HL-60 (cell line): ENCODE measurements around the gene CAB39L.

Experiments used
- DNase-seq, 2 experiments: peaks; one replicate each; pipeline ENCODE4 v3.0.0-alpha.2; 2010 to 2020; ENCODE audit warnings: low read depth in 1 of 2, low spot score in 1 of 2
- H3K27ac ChIP-seq: fragments of 250-450 bp; sonication (Bioruptor Pico); replicated peaks from 2 replicates; pipeline ENCODE4 v1.5.1; 2020; ENCODE audit warnings: mild to moderate bottlenecking, moderate library complexity
- H3K27me3 ChIP-seq: fragments of 250-450 bp; sonication (Bioruptor Pico); 2 replicates; pipeline ENCODE4 v1.5.1; 2021; ENCODE audit warnings: mild to moderate bottlenecking, moderate library complexity; ENCODE audit not compliant: insufficient read depth, poor library complexity, severe bottlenecking
- H3K4me3 ChIP-seq: replicated peaks from 2 replicates; pipeline ENCODE4 v1.5.1; 2011; ENCODE audit warnings: mild to moderate bottlenecking, control low read depth, low read length; ENCODE audit not compliant: insufficient read depth
- GABPA ChIP-seq: IDR thresholded peaks from 2 replicates; pipeline ENCODE4 v1.6.1; 2012; ENCODE audit warnings: low read depth
- POLR2AphosphoS5 ChIP-seq: IDR thresholded peaks from 2 replicates; pipeline ENCODE4 v1.6.1; 2012; ENCODE audit warnings: low read depth
- SPI1 ChIP-seq: IDR thresholded peaks from 2 replicates; pipeline ENCODE4 v1.6.1; 2012; ENCODE audit warnings: low read depth, mild to moderate bottlenecking, borderline replicate concordance
- TF ChIP-seq, protein P1 (sequence below): IDR thresholded peaks from one replicate; pipeline ENCODE4 v1.5.1; 2011; ENCODE audit warnings: low read length, control low read depth, inconsistent platforms; ENCODE audit not compliant: insufficient read depth
- TF ChIP-seq, protein P2 (sequence below): IDR thresholded peaks from 2 replicates; pipeline ENCODE4 v1.6.1; 2012; ENCODE audit warnings: low read depth; ENCODE audit not compliant: insufficient replicate concordance

The CAB39L gene

DNA sequence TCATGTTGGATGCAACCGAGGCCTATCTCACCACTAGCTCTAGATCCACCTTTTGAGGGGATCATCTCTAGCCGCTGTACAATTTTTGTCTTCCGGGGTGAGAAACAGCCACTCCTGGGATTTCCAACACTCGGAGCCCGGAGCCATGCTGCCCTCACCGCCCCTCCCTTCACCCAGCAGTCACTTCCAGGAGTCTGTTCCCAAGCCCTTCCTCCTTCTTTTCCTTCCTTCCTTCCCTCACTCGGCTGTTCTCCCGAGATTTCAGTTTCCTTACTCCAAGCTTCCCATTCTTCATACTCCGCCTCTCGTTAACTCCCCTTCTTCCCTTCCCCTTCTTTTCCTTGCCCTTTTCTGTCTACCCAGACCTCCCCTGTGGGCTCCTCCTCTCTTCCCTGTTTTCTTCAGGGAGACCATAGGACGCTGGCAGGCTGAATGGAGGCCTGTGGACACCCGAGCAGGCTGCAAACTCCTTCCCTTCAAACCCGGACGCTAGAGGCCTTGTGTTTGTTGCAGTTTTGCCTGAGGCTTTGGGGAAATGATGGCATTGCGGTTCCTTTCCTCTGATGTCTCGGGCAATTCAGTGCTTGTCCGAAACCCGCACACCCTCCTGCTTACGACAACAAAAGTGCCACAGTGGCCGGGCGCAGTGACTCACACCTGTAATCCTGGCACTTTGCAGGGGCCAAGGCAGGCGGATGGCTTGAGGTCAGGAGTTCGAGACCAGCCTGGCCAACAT lies 96.0 kb downstream of the CAB39L start:
- TF ChIP-seq, protein P1, sequence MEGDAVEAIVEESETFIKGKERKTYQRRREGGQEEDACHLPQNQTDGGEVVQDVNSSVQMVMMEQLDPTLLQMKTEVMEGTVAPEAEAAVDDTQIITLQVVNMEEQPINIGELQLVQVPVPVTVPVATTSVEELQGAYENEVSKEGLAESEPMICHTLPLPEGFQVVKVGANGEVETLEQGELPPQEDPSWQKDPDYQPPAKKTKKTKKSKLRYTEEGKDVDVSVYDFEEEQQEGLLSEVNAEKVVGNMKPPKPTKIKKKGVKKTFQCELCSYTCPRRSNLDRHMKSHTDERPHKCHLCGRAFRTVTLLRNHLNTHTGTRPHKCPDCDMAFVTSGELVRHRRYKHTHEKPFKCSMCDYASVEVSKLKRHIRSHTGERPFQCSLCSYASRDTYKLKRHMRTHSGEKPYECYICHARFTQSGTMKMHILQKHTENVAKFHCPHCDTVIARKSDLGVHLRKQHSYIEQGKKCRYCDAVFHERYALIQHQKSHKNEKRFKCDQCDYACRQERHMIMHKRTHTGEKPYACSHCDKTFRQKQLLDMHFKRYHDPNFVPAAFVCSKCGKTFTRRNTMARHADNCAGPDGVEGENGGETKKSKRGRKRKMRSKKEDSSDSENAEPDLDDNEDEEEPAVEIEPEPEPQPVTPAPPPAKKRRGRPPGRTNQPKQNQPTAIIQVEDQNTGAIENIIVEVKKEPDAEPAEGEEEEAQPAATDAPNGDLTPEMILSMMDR = no peak
- no peak for TF ChIP-seq SPI1
- no peak for TF ChIP-seq GABPA
- TF ChIP-seq POLR2AphosphoS5 = no peak
- no peak for DNase-seq
- H3K27ac ChIP-seq = no peak overlapping the region
- no peak overlapping the region for H3K4me3 ChIP-seq
- H3K27me3 ChIP-seq = no peaks in the 10 kb centered on the region

DNA sequence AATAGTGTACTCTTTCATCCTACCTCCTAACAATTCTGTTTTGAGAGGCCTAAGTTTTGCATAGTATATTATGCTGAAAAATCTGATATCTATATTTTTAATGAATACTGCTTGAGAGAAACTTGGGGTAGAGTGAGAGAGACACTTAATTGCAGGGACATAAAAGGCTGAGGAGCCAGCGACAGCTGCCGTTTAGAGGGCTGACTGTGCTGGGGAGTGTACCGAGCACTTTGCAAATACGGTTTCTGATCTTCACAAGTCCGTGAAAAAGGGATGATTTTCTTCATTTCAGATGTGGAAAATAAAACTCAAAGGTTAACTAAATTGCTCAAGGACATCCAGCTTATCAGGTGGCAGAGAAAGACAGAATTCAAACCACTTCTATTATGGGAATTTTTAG lies 97.4 kb downstream of the CAB39L start:
- no peak for DNase-seq
- no peak overlapping the region for H3K4me3 ChIP-seq
- TF ChIP-seq, protein P2, sequence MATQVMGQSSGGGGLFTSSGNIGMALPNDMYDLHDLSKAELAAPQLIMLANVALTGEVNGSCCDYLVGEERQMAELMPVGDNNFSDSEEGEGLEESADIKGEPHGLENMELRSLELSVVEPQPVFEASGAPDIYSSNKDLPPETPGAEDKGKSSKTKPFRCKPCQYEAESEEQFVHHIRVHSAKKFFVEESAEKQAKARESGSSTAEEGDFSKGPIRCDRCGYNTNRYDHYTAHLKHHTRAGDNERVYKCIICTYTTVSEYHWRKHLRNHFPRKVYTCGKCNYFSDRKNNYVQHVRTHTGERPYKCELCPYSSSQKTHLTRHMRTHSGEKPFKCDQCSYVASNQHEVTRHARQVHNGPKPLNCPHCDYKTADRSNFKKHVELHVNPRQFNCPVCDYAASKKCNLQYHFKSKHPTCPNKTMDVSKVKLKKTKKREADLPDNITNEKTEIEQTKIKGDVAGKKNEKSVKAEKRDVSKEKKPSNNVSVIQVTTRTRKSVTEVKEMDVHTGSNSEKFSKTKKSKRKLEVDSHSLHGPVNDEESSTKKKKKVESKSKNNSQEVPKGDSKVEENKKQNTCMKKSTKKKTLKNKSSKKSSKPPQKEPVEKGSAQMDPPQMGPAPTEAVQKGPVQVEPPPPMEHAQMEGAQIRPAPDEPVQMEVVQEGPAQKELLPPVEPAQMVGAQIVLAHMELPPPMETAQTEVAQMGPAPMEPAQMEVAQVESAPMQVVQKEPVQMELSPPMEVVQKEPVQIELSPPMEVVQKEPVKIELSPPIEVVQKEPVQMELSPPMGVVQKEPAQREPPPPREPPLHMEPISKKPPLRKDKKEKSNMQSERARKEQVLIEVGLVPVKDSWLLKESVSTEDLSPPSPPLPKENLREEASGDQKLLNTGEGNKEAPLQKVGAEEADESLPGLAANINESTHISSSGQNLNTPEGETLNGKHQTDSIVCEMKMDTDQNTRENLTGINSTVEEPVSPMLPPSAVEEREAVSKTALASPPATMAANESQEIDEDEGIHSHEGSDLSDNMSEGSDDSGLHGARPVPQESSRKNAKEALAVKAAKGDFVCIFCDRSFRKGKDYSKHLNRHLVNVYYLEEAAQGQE = no peak
- TF ChIP-seq SPI1 (no peak), GABPA (no peak), POLR2AphosphoS5 (no peak)
- TF ChIP-seq, protein P1 = no peak

DNA sequence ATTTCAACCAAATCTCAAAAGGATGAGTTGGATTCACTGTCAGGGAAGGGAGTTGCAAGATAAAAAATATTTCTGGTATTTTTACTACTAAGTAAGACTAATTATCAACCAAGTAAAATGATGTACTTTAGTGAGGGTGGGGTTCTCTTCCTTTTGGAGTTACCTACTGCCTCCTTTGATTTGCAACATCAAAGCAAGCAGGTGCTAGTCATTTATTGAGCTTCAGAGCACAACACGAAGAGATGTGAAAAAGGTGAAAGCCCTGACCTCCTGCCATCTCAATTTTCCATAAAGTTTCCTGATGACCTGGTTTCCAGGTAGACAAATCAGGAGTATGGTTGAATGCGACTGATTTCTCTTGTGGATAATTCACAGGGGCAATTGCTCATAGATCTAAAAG lies 100.1 kb downstream of the CAB39L start:
- no peak for TF ChIP-seq POLR2AphosphoS5
- TF ChIP-seq, protein P1 = no peak
- TF ChIP-seq GABPA = no peak
- no peak for TF ChIP-seq SPI1
- Histone ChIP-seq H3K4me3 (no peak overlapping the region), H3K27ac (no peak overlapping the region), H3K27me3 (no peaks in the 10 kb centered on the region)
- no peak for DNase-seq

More for the DNA sequence above, 97.4 kb downstream of the CAB39L start:
- H3K27me3 ChIP-seq = no peaks in the 10 kb centered on the region
- H3K27ac ChIP-seq = no peak overlapping the region

DNA sequence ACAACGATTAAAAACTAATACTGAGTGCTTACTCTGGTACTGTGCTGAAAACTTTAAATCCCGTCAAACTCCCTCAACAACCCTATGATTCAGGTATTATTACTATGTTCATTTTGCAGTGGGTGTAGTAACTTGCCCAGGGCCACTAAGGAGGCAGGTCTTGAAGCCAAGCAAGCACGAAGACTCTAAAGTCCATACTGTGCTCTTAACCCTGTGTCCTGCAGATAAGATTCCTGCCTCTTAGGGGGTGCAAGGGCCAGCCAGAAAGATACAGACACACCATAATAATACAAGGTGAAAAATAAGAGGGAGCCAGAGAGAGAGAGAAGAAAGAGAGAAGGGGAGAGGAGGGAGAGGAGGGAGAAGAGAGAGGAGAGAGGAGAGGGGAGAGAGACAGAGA lies 100.6 kb downstream of the CAB39L start:
- DNase-seq = no peak
- Histone ChIP-seq H3K27me3 (no peaks in the 10 kb centered on the region), H3K27ac (no peak overlapping the region), H3K4me3 (no peak overlapping the region)
- TF ChIP-seq SPI1 (no peak), POLR2AphosphoS5 (no peak), GABPA (no peak)
- TF ChIP-seq, protein P2 = no peak
- TF ChIP-seq, protein P1 = no peak
